Testis (tissue), 2 donors: ENCODE data around the gene UGT1A5.

ENCODE experiments used
- CTCF ChIP-seq, 3 experiments: fragments of 450-650 bp in 2 of 3; fragments of 200-600 bp in 1 of 3; sonication (generic) in 1 of 3; IDR thresholded peaks; one replicate each; pipeline ENCODE4 v1.5.1; 2016 to 2019; ENCODE audit warnings: antibody characterized with exemption in 3 of 3, mild to moderate bottlenecking in 2 of 3, moderate library complexity in 1 of 3
- POLR2A ChIP-seq: fragments of 450-650 bp; IDR thresholded peaks from one replicate; pipeline ENCODE4 v1.6.1; 2017; ENCODE audit warnings: antibody characterized with exemption, mild to moderate bottlenecking, moderate library complexity

- TF ChIP-seq POLR2A (no peak), CTCF (IDR thresholded peaks at IDR 0.05) (no peak)
Observed at GRCh38 chr2:233811732-233812131, 99.0 kb downstream of the UGT1A5 start.
